HG02571 (cell line): ENCODE results near the gene PCYOX1L.
A peak's percentile ranks its signal among the peaks of the same experiment; 100 is the strongest.

Experiments
- ATAC-seq: cut with Tn5 transposase; IDR thresholded peaks from one replicate; pipeline ENCODE4 v1.9.1; 2021; ENCODE audit warnings: mild to moderate bottlenecking, moderate library complexity; ENCODE audit not compliant: unreplicated experiment

Gene PCYOX1L

DNA sequence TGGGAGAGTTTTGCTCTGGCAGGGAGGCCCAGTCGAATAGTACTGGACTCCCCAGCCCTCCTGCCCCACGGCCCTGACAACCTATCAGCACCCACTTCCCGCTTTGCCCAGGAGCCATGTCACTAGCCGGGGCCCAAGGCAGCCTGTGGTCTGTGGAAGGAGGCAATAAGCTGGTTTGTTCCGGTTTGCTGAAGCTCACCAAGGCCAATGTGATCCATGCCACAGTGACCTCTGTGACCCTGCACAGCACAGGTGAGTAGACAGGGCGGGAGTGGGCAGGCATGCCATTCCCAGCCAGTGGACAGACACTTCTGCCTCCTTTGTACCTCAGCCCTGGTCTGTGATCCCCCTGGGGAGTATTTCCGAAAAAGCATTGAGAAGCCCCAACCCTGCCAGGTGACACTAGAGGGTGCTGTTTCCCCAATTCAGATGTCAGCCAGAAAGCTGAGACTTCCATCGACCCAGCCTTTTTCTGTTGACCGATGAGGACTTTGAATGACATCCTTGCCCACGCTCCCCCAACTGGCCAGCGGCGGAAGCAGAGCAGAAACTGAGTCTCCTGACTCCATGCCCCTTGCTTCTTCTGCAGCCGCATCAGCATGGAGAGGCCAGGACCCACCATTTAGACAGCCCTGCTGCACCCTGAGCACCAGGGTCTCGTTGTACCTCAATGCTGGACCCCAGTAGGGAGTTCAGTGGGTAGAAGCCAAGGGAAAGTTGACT lies 9.6 kb downstream of the PCYOX1L start:
- no peak for ATAC-seq

DNA sequence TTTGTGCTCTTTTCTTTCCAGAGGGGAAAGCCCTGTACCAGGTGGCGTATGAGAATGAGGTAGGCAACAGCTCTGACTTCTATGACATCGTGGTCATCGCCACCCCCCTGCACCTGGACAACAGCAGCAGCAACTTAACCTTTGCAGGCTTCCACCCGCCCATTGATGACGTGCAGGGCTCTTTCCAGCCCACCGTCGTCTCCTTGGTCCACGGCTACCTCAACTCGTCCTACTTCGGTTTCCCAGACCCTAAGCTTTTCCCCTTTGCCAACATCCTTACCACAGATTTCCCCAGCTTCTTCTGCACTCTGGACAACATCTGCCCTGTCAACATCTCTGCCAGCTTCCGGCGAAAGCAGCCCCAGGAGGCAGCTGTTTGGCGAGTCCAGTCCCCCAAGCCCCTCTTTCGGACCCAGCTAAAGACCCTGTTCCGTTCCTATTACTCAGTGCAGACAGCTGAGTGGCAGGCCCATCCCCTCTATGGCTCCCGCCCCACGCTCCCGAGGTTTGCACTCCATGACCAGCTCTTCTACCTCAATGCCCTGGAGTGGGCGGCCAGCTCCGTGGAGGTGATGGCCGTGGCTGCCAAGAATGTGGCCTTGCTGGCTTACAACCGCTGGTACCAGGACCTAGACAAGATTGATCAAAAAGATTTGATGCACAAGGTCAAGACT lies 10.3 kb downstream of the PCYOX1L start:
- ATAC-seq = no peak

DNA sequence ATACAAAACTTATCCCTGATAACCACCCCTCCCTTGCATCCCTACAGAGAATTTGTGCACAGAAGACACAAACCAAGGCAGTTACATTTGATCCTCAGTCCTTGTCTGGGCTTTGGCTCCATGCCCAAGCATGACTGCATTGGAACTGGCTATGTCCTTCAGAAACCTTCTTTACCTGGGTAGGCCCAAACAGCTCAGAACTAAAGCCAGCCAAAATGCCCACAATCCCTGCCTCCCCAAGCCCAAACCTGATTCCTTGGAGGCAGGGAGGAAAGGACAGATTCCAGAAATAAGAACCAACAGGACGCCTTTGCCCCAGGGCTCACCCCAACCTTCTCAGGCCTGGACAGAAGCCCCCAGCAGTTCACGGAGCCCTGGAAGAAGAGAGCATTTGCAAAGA lies 13.0 kb downstream of the PCYOX1L start:
- ATAC-seq = no peak

DNA sequence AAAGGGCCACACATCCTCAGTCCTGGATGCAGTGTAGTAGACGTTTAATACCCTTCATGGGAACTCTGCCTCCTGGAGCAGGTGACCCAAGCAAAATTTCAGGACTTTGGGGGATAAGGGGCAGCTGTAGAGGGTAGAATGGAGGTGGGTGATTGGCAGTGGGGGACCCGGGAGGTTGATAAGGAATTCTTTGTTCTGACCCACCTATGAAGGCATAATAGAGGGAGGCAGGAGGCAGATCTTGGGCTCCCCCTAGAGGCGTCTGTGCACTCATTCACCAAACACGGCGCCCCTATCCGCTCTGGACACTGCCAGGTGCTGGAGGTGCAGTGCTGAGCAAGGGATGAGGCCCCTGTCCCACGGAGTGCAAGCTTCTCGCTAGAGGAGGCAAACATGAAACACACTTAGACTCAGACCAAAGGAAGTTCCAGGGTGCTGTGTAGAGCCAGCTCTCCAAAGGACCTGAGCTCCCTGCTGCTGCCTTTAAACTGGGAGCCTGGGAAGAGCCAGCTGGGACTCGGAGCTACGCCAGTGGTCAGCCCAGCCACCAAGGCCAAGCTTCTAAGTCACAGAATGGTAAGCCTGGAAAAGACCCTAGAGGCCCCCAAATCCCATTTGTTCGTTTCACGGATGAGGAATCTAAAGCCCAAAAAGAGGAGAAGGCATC lies 13.6 kb downstream of the PCYOX1L start:
- ATAC-seq = peak; percentile 81

DNA sequence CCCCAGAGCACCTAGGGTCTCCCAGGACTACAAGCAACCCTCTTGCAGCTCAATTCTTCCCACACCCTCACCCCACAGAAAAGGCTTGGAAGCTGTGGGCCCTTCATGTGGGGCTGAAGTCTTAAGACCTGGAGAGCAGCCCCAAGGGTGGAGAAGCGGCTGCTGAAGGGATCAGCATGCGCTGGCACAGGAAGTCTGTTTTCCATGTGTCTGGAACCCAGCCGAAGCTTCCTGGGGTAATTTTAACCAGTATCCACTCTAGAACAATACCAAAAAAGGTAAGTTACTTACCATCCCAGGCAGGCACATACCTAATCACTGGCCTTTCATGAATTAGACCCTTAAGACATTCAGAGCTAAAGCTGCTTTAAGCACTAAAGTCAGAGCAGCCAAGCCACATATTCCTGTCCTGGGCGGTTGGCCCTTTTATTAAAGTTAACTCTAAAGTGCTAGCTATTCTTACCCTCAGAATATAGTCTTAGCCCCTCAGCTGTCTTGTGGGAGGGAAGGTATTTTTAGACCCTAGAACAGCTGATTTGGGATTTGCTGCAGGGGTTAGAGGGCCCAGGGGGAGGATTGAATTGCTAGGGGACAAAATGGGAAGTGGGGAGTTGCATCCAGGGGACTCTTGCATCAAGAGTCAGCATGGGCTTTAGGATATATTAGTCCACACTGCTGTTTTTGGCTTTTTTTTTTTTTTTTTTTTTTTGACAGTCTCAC lies 14.4 kb downstream of the PCYOX1L start:
- ATAC-seq = no peak

DNA sequence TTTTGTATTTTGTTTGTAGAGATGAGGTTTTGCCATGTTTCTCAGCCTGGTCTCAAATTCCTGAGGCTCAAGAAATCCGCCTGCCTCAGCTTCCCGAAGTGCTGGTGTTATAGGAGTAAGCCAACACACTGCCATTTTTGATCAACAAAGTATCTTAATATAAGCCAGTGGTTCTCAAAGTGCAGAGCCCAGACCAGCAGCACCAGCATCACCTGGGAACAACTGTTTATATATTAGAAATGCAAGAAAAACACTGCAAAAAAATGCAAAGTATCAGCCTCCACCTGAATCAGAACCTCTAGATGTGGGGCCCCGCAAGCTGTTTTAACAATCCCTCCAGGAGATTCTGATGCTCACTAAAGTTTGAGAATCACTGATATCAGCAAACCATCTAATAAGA lies 15.1 kb downstream of the PCYOX1L start:
- no peak for ATAC-seq

DNA sequence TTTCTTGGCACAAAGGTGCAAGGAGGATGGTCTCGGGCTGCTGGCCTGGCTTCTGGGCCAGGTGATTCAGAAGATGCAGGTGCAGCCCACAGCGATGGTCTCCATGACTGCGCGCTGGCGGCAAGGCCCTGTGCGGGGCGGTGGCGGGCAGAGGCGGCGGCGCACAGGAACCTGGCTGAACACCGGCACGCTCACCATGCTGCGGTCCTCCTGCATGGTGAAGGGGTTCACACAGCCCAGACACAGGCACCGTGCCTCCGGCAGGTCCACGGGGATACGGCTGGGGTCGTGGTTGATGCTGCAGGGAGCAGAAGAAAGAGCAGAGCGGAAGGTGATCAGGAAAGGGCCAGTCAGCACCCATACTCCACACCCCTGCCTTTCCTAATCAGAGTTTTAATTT lies 16.5 kb downstream of the PCYOX1L start:
- no peak for ATAC-seq

DNA sequence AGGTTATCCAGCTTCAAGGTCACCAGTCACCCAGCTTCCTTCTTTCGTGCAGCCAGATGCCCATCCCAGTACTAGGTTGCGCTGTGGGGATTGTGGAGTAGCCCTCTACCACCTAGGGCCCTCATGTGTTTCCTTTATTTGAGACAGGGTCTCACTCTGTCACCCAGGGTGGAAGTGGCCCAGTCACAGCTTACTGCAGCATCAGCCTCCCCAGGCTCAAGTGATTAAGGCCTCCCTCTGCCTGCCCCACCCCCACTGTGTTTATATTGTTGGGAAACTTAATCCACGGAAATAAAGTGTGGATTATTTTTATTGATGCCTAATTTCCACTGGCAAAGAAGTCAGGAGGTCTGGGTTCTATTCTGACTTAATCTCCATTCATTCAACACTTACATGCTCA lies 17.0 kb downstream of the PCYOX1L start:
- ATAC-seq = no peak

DNA sequence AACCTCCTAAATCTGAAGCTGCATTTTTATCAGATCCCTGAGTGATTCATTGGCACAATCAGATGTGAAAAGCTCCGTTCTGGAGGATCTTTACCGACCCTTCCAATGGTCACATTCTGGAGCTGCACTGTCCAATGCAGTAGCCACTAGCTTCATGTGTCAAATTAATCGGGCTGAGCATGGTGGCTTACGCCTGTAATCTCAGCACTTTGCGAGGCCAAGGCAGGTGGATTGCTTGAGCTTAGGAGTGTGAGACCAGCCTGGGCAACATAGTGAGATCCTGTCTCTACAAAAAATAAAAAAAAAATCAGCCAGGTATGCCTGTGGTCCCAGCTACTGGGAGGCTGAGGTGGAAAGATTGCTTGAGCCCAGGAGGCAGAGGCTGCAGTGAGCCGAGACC lies 17.6 kb downstream of the PCYOX1L start:
- ATAC-seq = no peak

DNA sequence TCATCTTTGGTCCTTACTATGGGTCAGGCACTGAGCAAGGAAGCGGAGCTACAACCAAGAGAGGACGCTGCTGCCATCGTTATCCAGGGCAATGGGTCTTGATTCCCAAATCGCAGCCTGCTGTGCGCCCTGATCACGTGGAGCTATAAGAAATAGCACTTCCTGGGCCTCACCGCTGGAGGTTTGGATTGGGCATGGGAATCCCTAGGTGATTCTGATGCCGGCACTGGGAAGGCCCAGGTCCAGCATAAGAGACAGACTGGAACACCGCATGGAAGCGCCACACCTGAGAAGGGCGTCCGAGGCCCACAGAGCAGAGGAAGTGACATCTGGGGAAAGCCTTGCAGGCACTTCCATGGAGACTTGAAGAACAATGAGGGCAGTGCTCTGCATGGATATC lies 18.3 kb downstream of the PCYOX1L start:
- ATAC-seq = no peak

DNA sequence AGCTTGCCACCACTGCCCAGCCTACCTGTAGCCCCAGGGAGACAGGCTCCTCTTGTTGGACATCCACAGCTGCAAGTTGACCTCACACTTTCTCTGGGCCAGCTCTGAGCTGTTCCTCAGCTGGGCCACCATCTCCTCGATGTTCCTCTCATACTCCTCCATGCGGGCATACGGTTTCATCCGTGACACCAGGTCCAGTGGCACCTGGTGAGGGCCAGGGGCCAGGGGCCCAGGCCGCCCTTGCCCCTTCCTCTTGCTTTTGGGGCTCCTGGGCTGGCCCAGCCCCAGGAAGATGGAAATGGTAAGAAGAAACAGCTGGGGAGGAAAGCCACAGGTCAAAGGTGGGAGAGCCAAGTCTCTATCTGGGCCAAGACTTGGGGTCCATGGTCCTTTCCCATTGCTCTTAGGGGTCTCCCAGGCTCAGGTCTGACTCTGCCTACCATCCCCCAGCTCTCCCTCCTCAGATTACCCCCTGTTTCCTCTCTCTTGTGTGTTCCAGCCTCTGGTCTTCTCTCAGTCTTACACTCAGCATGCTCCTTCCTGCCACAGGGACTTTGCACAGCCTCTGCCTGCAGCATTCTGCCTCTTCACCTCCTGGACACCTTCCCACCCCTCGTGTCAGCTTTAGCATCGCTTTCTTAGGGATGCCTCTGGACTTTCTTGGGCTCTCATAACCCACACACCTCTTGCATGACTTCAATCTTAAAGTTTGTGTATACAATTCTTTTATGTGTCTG lies 19.0 kb downstream of the PCYOX1L start:
- no peak for ATAC-seq

DNA sequence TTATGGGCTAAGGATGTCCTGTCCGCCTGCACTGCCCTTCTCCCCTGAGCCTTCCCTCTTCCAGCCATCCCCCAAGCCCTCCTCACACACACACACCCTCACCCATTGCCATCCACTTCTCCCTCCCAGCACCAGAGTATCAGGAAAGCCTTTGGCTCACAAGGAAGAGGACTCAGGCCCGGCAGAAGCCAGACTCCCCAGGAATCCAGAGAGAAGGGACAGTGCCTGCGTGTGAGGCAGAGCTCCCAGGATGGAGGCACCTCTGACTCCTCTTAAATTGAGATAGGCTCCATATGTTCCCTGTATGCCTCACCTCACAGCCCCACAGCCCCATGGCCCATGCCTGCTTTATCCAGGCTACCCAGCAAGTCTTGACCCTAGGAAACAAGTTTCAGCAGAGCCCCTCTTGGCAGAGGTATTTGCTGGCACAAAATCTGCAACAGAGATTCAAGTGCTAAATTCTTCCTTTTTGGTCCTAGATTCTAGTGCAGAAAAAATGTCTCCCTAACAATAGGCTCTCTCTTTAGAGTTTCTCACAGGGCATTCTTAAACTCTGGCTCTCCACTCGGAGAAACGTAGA lies 20.5 kb downstream of the PCYOX1L start:
- no peak for ATAC-seq

DNA sequence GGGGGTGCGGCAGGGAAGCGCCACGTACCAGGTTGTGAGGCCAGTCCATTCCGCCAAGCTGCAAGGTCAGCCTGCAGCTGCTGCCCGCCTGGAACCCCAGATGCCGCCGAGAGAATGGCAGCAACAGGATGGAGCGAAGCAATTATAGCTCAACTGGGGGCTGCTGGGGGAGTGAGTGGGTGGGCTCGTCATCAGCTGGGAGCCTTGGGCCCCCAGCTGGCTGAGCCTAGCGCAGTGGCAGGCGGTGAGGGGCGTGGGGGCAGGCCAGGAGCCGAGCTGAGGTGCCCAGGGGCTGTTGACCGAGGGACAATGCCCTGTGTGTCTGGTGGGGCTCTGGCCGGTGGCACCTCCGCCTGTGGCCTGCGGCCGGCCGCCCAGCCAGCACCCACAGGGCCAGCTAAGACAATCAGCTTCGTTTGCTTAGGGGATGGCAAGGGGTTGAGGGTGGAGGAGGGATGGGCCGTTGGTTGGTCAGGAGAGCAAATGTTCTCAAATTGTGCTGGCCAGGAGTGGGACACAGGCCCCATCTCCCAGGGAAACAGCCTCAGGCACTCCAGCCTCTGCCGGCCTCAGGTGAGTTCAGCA lies 21.4 kb downstream of the PCYOX1L start, which contains the start of gene IL17B:
TSS of gene IL17B (minus strand) at position 116 of the 585 bp plus-strand sequence. CDS start at position 49, 67 bp downstream.
- ATAC-seq = no peak

DNA sequence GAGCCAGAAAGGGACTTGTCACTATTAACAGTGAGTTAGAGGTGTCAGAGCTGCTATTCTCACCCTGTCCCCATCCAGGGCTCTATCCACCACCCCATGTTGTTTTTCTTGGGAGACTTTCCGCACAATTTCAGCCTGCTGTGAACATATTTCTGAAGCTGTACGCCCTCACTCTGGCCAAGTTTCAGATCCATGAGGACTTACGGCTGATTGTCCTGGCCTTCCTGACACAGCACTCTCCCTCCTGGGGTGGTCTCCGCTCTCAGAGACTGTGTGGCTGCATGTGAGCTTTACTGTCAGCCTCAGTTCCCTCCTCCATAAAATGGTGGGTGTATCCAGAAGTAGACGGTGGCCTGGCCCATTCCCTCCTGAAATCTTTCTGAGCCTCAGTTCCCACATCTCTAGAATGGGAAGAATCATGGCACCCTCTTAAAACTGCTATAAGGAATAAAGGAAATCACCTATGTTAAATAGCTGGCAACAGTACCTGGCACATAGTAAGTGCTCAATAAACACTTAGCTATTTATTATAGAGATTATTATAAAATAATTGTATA lies 22.1 kb downstream of the PCYOX1L start:
- ATAC-seq = no peak

DNA sequence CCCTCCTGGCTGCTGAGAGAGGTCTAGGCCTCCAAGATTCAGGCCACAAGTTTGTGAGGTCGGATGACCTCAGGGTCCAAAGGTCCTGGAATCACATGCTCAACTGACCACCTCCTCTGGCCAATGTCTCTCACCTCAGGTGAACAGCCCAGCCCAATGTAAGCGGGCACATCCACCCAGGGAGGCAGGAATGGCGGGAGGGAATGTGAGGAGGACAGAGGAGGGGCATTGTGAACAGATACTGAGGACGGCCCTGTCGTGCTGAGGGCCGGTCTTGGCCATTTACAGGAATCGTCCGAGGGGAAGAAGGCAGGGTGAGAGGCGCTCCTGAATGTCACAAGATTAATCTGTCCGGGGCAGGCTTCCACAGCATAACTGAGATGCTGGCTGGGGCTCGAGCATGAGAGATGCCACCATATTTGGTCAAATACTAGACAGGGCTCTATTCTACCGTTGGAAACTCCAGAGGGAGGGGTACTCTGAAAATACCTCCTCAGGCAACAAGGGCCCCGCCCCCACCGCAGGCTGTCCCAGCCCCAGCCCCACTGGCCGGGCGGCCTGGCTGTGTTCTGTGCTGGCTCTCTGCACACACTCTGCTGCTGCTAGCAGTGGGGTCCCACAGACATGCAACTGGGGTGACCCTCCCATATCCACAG lies 22.7 kb downstream of the PCYOX1L start:
- no peak for ATAC-seq

DNA sequence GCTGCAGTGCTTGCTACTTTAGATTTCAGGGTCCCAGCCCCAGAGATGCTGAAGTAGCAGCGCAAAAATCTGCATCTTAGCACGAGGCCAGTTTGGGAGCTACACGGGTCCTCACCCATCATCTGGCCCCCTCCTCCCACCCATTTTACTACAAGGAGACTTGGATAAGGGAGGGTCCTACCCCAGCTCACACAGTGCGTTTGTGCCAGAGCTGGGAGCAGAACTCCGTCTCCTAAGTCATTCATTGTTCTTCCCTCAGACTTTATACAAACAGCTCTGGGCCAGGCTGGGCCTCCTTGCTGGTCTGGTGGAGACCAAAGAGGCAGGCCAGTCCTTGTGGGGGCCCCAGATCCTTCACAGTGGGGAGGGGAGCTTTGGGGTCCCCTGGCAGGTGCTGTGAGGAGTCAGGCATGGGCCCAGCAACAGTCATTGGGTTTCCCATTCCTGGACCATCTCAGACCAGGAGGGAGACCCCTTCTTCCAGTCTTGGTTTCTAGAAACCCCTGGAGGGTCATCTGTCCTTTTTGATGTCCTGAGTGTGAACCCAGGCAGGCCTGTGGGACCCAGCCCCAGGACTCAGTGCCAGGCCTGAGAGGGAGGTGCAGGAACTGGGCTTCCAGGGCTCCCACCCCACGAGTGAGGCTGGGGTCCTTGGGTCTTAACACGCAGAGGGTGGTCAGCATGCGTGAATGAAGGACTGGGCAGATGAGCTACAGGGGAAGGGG lies 23.6 kb downstream of the PCYOX1L start:
- ATAC-seq = no peak

DNA sequence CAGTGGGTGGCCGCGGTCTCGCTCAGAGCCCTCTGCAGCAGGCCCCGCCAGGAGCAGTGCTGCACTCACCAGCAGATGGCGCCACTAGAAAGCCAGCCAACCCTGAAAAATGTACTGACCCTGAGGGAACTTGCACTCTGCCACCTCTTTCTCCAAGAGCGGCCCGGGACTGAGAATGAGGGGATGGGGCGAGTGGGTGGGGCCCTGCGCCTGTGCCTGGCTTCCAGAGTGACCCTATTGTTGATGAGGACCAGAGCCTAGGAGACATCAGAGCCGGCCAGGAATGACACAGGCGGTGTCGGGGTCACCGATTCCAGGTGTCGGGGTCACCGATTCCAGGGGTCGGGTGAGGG lies 24.1 kb downstream of the PCYOX1L start:
- no peak for ATAC-seq

DNA sequence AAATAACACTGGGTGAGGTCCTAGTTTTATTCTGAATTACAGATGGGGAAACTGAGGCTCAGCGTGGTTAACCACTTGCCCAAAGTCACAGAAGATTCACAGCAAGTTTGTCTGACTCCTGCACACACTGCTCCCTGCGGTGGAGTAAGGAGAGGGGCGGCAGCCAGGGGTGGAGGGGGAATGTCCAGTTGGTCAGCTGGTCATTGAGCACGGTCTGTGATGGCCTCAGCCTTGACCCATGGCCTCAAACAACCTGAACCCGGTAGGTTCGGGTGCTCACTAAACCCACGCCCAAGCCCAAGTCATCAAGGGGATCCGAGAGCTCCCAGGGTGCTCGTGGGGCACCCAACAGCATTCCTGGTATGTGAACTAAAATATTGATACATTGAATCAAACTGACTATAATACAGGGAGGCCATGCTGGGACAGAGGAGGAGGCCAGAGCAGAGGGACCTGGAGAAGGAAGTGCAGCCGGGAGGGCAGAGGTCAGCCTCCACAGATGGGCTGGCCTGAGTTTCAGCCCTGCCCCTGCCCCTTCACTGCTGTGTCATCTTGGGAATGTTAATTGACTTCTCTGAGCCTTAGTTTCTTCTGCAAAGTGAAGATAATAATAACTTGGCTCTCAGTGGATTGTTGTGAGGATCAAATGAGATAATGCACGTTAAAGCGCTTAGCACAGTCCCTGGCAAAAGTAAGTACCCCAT lies 24.8 kb downstream of the PCYOX1L start:
- no peak for ATAC-seq
